ENCODE results near the gene DLGAP4.
"Not testable (repeated sequence)": the region's sequence is repeated elsewhere in the genome, so short reads cannot be mapped to it uniquely, and the experiment has no call there.

Gene DLGAP4

GRCh38 chr20:36544134-36545018 is 238.2 kb downstream of the DLGAP4 start:
- no peak for DNase-seq

- DNase-seq = no peak
Observed at GRCh38 chr20:36546111-36546736, 240.1 kb downstream of the DLGAP4 start.

GRCh38 chr20:36547186-36548005 is 241.3 kb downstream of the DLGAP4 start:
- DNase-seq = no peak

- no peak for DNase-seq
Observed at GRCh38 chr20:36548006-36548315, 241.8 kb downstream of the DLGAP4 start.

- no peak for DNase-seq
Observed at GRCh38 chr20:36548704-36549627, 242.8 kb downstream of the DLGAP4 start.

- no peak for DNase-seq
Observed at GRCh38 chr20:36549628-36549941, 243.4 kb downstream of the DLGAP4 start.

GRCh38 chr20:36549942-36550789 is 244.0 kb downstream of the DLGAP4 start:
- no peak for DNase-seq

GRCh38 chr20:36550790-36551299 is 244.7 kb downstream of the DLGAP4 start:
- DNase-seq = no peak

- no peak for DNase-seq
Observed at GRCh38 chr20:36555248-36555647, 249.1 kb downstream of the DLGAP4 start.

GRCh38 chr20:36562724-36563123 is 256.6 kb downstream of the DLGAP4 start:
- DNase-seq = no peak

- no peak for DNase-seq
Observed at GRCh38 chr20:36563374-36563773, 257.2 kb downstream of the DLGAP4 start.

GRCh38 chr20:36564078-36564725 is 258.1 kb downstream of the DLGAP4 start:
- DNase-seq = not testable (repeated sequence)

GRCh38 chr20:36564726-36565121 is 258.6 kb downstream of the DLGAP4 start:
- not testable (repeated sequence) for DNase-seq

GRCh38 chr20:36565520-36565919 is 259.4 kb downstream of the DLGAP4 start:
- DNase-seq = no peak

- DNase-seq = no peak
Observed at GRCh38 chr20:36569847-36570429, 263.8 kb downstream of the DLGAP4 start.

- no peak for DNase-seq
Observed at GRCh38 chr20:36571564-36572504, 265.7 kb downstream of the DLGAP4 start.

- no peak for DNase-seq
Observed at GRCh38 chr20:36572701-36573102, 266.6 kb downstream of the DLGAP4 start.

- DNase-seq = peak; percentile 35
Observed at GRCh38 chr20:36573103-36573797, 267.1 kb downstream of the DLGAP4 start, which contains the start of gene TGIF2. Gene TGIF2 (plus strand): TSS chr20:36573597. CDS start chr20:36578775, 5,178 bp downstream.
